HG03575 (cell line): ENCODE results near the gene SCFD2.
"Not testable (repeated sequence)": the region's sequence is repeated elsewhere in the genome, so short reads cannot be mapped to it uniquely, and the experiment has no call there.

Source experiments
- ATAC-seq: cut with Tn5 transposase; IDR thresholded peaks from one replicate; pipeline ENCODE4 v1.9.1; 2021; ENCODE audit not compliant: unreplicated experiment, insufficient number of reproducible peaks, low FRiP score; ENCODE audit errors: extremely low read depth

SCFD2 gene

GRCh38 chr4:53196882-53197771, 168.7 kb downstream of the SCFD2 start:
- ATAC-seq: no peak

GRCh38 chr4:53195815-53196661, 169.8 kb downstream of the SCFD2 start:
- no peak for ATAC-seq

DNA sequence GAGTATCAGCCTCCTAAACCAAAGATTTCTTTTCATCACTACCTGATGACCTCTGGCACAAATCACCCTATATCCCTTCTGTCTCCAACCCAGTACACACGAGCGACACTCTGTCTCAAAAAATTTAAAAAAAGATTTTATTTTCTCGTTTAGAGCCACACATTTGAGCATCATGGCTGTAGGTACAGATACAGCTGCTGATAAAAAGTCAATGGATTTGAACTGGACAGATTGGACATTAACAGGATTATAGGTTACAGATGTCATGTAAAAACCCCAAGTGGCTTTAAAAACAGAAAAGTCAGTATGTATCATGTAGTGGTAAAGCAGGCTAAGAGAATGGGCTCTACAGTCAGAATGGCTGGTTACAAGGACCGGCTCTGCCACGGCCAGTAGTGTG, 171.1 kb downstream of the SCFD2 start:
- ATAC-seq: no peak

GRCh38 chr4:53193111-53193510, 172.8 kb downstream of the SCFD2 start:
- no peak for ATAC-seq

GRCh38 chr4:53192496-53192895, 173.4 kb downstream of the SCFD2 start:
- no peak for ATAC-seq

GRCh38 chr4:53191997-53192396, 173.9 kb downstream of the SCFD2 start:
- ATAC-seq: no peak

- no peak for ATAC-seq
Measured at GRCh38 chr4:53189011-53189410, 176.8 kb downstream of the SCFD2 start.

- no peak for ATAC-seq
Measured at GRCh38 chr4:53186714-53187358, 179.0 kb downstream of the SCFD2 start.

DNA sequence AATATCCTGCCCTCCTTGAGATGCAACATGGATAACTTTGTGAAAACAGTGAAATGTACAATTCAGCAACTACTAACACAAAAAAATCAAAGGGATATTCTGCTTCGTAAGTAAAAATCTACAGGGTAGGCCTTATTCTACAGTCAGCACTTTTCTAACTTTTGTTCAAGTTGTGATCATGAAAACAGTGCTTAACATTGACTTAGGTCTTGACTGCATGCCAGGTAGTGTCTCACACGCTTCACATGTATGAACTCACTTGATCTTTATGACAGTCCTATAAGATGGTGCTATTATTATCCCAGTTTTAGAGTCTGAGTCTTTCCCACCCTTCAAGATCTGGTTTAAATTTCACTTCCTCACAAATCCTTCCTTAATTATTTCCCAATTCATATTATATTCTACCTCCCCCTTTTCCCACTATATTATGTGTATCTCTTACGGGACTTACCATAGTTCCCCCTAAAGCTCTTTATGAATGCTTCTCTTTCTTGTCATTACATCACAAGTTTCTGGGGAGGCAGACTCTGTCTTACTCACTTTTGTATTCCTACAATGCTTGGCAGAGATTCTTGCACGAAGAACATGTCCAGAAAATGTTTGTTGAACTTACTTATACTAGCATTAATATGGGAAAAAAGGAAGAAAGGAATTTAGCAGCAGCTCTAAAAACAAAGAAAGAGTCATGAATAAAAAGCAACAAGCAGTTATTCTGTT, 179.8 kb downstream of the SCFD2 start:
- no peak for ATAC-seq

DNA sequence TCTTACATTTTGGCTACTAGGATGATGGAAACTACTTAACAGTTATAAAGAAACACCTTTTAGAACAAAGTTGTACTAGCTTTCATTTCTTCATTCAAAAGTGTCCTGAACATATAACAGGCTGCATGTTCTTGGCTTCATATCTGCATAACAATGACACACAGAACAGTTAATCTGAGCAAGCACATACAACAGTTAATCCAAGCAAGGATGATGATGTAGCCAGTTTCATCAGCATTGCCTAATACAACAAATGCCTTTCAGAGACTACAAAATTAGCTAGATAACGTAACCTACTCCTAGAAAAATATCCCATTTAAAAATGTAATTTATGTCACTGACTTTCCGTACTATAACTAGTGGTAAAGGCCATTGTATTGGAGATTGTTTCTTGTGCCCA, 182.1 kb downstream of the SCFD2 start:
- ATAC-seq: no peak

DNA sequence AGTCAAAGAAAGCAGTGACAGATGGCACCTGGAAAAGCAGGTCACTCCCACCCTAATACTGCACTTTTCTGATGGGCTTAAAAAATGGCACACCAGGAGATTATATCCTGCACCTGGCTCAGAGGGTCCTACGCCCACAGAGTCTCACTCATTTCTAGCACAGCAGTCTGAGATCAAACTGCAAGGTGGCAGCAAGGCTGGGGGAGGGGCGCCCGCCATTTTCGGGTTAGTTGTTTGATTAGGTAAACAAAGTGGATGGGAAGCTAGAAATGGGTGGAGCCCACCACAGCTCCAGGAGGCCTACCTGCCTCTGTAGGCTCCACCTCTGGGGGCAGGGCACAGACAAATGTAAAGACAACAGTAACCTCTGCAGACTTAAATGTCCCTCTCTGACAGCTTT, 188.1 kb downstream of the SCFD2 start:
- ATAC-seq: not testable (repeated sequence)

- ATAC-seq: no peak
Measured at GRCh38 chr4:53175640-53176039, 190.2 kb downstream of the SCFD2 start.

DNA sequence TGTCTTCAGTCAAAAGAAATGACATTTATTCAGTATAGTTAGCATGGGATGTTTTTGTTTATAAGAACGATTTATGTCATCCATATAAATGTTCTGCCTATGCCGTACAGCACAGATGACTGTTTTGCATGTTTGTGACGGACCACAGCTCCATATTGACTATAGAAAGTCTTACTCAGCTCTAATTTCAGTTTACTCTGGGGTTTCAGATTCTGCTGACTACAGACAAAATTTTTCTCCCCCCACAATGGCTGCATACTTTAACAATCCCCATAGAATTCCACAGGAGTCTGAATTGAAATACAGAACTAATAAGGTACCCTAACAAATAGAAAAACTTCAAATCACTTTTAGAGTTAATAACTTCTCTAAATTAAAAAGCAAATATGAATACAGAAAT, 191.0 kb downstream of the SCFD2 start:
- ATAC-seq: no peak

GRCh38 chr4:53173576-53173975, 192.3 kb downstream of the SCFD2 start:
- ATAC-seq: no peak

DNA sequence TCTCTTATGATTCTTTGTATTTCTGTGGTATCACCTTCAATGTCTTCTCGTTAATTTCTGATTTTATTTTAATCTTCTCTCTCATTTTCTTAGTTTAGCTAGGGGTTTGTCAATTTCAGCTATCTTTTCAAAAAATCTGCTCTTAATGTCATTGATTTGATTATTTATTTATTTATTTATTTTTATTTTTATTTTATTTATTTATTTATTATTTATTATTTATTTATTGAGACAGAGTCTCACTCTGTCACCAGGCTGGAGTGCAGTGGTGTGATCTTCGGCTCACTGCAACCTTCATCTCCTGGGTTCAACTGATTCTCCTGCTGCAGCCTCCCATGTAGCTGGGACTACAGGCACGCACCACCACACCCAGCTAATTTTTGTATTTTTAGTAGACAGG, 194.1 kb downstream of the SCFD2 start:
- no peak for ATAC-seq

DNA sequence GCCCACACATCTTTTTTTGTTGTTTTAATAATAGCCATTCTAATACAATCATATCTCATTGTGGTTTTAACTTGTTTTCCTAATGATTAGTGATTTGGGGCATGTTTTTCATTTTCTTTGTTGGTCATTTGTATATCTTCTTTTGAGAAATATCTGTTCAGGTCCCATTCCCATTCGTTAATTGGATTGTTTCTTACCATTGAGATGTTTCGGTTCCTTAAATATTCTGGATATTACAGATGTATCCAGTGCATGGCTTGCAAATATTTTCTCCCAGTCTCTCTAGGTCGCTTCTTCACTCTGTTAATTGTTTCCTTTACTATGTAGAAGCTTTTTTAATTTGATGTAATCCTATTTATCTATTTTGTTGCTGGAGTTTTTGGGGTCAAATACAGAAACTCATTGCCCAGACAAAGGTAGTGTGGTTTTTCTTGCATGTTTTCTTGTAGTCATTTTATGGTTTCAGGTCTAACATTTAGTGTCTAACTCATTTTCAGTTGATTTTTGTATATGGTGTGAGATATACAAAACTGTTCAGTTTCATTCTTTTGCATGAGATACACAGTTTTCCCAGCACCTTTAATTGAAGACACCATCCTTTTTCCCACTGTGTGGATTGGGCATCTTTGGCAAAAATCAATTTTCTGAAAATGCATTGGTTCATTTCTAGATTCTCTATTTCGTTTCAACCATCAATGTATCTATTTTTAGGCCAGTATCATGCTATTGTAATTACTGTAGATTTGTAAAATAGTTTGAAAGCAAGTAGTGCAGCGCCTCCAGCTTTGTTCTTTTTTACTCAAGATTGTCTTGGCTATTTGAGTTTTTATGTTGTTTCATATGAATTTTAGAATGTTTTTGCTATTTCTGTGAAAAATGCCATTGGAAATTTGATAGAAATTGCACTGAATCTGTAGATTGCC, 195.9 kb downstream of the SCFD2 start:
- no peak for ATAC-seq

- ATAC-seq: no peak
Measured at GRCh38 chr4:53168228-53168627, 197.6 kb downstream of the SCFD2 start.

- ATAC-seq: no peak
Measured at GRCh38 chr4:53162969-53163368, 202.9 kb downstream of the SCFD2 start.
